Right lobe of liver (tissue), 4 donors: ENCODE results near the gene KIF2C.
A peak's percentile ranks its signal among the peaks of the same experiment; 100 is the strongest.

Experiments used
- CTCF ChIP-seq, 4 donors: fragments of 200-600 bp in 3 of 4; fragments of 450-650 bp in 1 of 4; IDR thresholded peaks; one replicate each; pipeline versions ENCODE4 v1.5.1 to v1.8.0; 2016 to 2022; ENCODE audit warnings: antibody characterized with exemption in 4 of 4, mild to moderate bottlenecking in 2 of 4
- POLR2A ChIP-seq: fragments of 450-650 bp; IDR thresholded peaks from one replicate; pipeline ENCODE4 v1.6.1; 2017; ENCODE audit warnings: antibody characterized with exemption, mild to moderate bottlenecking
- donor health status: DM: no; HTN: no; CAD: no.
- donor health status: DM: no; HTN: no; CAD: no.
- donor health status: DM: no; HTN: yes; CAD: no.

DNA sequence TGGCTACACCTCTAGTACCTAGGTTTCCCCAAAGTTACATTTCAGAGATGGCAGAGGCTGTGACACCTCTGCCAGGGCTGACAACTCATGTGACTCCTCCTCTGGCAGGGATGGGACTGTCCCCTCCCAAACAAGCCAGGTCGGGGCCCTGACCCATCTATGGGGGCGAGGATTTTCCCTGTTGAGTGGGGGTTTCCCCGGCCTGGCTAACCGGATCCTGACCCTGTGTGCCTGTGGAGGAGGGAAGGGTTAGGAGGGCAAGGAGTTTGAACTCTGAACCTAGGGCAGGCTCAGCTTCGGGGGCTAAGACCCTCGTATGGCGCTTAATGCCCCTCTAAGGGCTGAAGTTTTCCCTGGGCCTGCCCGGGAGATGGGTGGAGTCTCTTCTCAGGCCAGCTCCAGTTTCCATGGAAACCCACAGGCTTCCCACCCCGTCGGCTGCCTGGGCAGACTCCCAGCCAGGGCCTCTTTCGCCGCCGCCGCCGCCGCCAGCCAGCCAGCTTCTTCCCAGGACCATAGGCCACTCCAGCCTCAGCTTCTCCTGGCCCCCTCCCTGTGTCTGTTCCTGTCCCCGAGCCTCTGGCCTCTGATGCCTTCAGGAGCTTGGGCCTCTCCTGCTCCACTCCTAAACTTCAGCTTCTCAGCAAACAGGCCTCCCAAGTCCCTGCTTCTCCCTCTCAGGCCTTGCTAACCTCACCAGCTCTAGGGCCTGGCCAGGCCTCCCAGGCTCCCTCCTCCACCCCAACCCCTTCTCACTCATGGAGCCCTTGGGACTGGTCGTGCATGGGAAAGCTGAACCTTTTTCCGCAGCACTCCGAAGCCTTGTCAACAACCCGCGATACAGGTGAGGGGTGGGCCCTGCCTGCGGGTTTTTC, 68.7 kb downstream of the KIF2C start, which contains the start of gene BTBD19:
- TF ChIP-seq POLR2A (peak; percentile 28), CTCF (IDR thresholded peaks at IDR 0.05) (no peak)
